Astrocyte (in vitro differentiated cells and primary cell): Measurements from ENCODE around the gene LDLRAD4. TPM values are rescaled to one million over a fixed set of nuclear protein-coding genes. Genes with fewer than 3 reads are reported as not detected.

Experiments
- DNase-seq: peaks from one replicate; pipeline ENCODE4 v3.0.0-alpha.2; 2010; ENCODE audit warnings: low read depth
- FAIRE-seq: peaks from 2 replicates; lab custom pipeline; 2011; peaks lifted over from hg19 to GRCh38; lab: Jason Lieb, UNC
- H2AFZ ChIP-seq: 2 replicates; pipeline ENCODE4 v1.6.0; 2012; ENCODE audit warnings: low read depth, low read length, inconsistent platforms
- H3K27ac ChIP-seq: 2 replicates; pipeline ENCODE4 v1.5.1; 2011; ENCODE audit warnings: low read depth, low read length, inconsistent platforms
- H3K27me3 ChIP-seq: 2 replicates; pipeline ENCODE4 v1.6.0; 2011; ENCODE audit warnings: low read length, inconsistent platforms; ENCODE audit not compliant: insufficient read depth
- H3K36me3 ChIP-seq: 2 replicates; pipeline ENCODE4 v1.5.1; 2011; ENCODE audit warnings: low read length, inconsistent platforms; ENCODE audit not compliant: insufficient read depth
- H3K4me1 ChIP-seq: 2 replicates; pipeline ENCODE4 v1.5.1; 2011; ENCODE audit warnings: low read length, inconsistent platforms; ENCODE audit not compliant: insufficient read depth
- H3K4me2 ChIP-seq: 2 replicates; pipeline ENCODE4 v1.6.0; 2012; ENCODE audit warnings: low read length, inconsistent platforms
- H3K4me3 ChIP-seq: 2 replicates; pipeline ENCODE4 v1.5.1; 2011; ENCODE audit warnings: low read depth, mild to moderate bottlenecking, low read length, inconsistent platforms; ENCODE audit not compliant: insufficient read depth
- H3K79me2 ChIP-seq: 2 replicates; pipeline ENCODE4 v1.6.0; 2012; ENCODE audit warnings: mild to moderate bottlenecking, low read length, inconsistent platforms; ENCODE audit not compliant: insufficient read depth
- H3K9ac ChIP-seq: 2 replicates; pipeline ENCODE4 v1.6.0; 2012; ENCODE audit warnings: mild to moderate bottlenecking, low read length, inconsistent platforms
- H3K9me3 ChIP-seq: 2 replicates; pipeline ENCODE4 v1.5.1; 2012; ENCODE audit warnings: low read depth, mild to moderate bottlenecking, low read length, inconsistent platforms; ENCODE audit not compliant: insufficient read depth
- H4K20me1 ChIP-seq: 2 replicates; pipeline ENCODE4 v1.6.0; 2012; ENCODE audit warnings: low read length, inconsistent platforms; ENCODE audit not compliant: insufficient read depth
- H3K27ac Mint-ChIP-seq: one replicate; pipeline ENCODE4 v1.8.0; 2021; ENCODE audit warnings: mild to moderate bottlenecking, mixed read lengths; ENCODE audit not compliant: unreplicated experiment
- H3K27me3 Mint-ChIP-seq: one replicate; pipeline ENCODE4 v1.8.0; 2021; ENCODE audit warnings: low read depth, mixed read lengths; ENCODE audit not compliant: unreplicated experiment
- H3K36me3 Mint-ChIP-seq: one replicate; pipeline ENCODE4 v1.8.0; 2021; ENCODE audit warnings: low read depth, mixed read lengths; ENCODE audit not compliant: unreplicated experiment
- H3K4me1 Mint-ChIP-seq: one replicate; pipeline ENCODE4 v1.8.0; 2021; ENCODE audit warnings: low read depth, mixed read lengths; ENCODE audit not compliant: unreplicated experiment
- H3K4me3 Mint-ChIP-seq: one replicate; pipeline ENCODE4 v1.8.0; 2021; ENCODE audit warnings: mild to moderate bottlenecking, moderate library complexity, mixed read lengths; ENCODE audit not compliant: unreplicated experiment
- H3K9me3 Mint-ChIP-seq: one replicate; pipeline ENCODE4 v1.8.0; 2021; ENCODE audit warnings: mild to moderate bottlenecking, mixed read lengths; ENCODE audit not compliant: unreplicated experiment
- CTCF ChIP-seq: IDR thresholded peaks from 2 replicates; pipeline ENCODE4 v1.5.1; 2011; ENCODE audit warnings: low read depth, mild to moderate bottlenecking, inconsistent platforms, low read length, moderate library complexity; ENCODE audit not compliant: insufficient read depth
- EZH2 ChIP-seq: IDR thresholded peaks from 2 replicates; pipeline ENCODE4 v1.6.1; 2012; ENCODE audit warnings: mild to moderate bottlenecking, low read length, inconsistent platforms; ENCODE audit not compliant: insufficient read depth
- total RNA-seq: library from RNA; stranded (reverse); gene quantifications from 2 replicates; pipeline ENCODE4 v1.2.1, GENCODE V29; 2021

LDLRAD4 gene
- total RNA-seq, 1 donor from 2014 or later: 26.0 TPM

- H3K4me3 ChIP-seq: no peak overlapping the region
- Mint-ChIP-seq H3K36me3 (peaks cover 7% of the 10 kb centered on the region), H3K4me1 (peaks cover 5% of the 10 kb centered on the region), H3K27ac (no peak overlapping the region), H3K27me3 (no peaks in the 10 kb centered on the region), H3K9me3 (peaks cover under 1% of the 10 kb centered on the region), H3K4me3 (no peak overlapping the region)
- no peak for TF ChIP-seq CTCF
- TF ChIP-seq EZH2: no peak
- DNase-seq: no peak
- H2AFZ ChIP-seq: no peak overlapping the region
- H3K27ac ChIP-seq: no peak overlapping the region
- no peaks in the 10 kb centered on the region for H3K79me2 ChIP-seq
- no peaks in the 10 kb centered on the region for H3K36me3 ChIP-seq
- H3K27me3 ChIP-seq: no peaks in the 10 kb centered on the region
- no peak overlapping the region for H3K9ac ChIP-seq
- peak overlapping the region; percentile 64 for H3K4me2 ChIP-seq
- no peaks in the 10 kb centered on the region for H4K20me1 ChIP-seq
- H3K4me1 ChIP-seq: peaks cover 9% of the 10 kb centered on the region
- no peak for FAIRE-seq
- H3K9me3 ChIP-seq: no peaks in the 10 kb centered on the region
Measured at GRCh38 chr18:13465476-13465875, 246.9 kb downstream of the LDLRAD4 start.

- DNase-seq: no peak
- no peaks in the 10 kb centered on the region for H3K9me3 ChIP-seq
- Mint-ChIP-seq H3K27ac (no peak overlapping the region), H3K9me3 (no peaks in the 10 kb centered on the region), H3K36me3 (peaks cover 14% of the 10 kb centered on the region), H3K4me1 (peaks cover 21% of the 10 kb centered on the region), H3K27me3 (peaks cover 2% of the 10 kb centered on the region), H3K4me3 (no peak overlapping the region)
- H3K27me3 ChIP-seq: no peaks in the 10 kb centered on the region
- no peak for FAIRE-seq
- no peaks in the 10 kb centered on the region for H4K20me1 ChIP-seq
- no peaks in the 10 kb centered on the region for H3K36me3 ChIP-seq
- no peaks in the 10 kb centered on the region for H3K79me2 ChIP-seq
- no peak overlapping the region for H3K27ac ChIP-seq
- H3K4me2 ChIP-seq: no peak overlapping the region
- no peak for TF ChIP-seq EZH2
- no peak overlapping the region for H3K4me3 ChIP-seq
- no peaks in the 10 kb centered on the region for H3K4me1 ChIP-seq
- no peak overlapping the region for H2AFZ ChIP-seq
- H3K9ac ChIP-seq: no peak overlapping the region
Measured at GRCh38 chr18:13470516-13471197, 252.1 kb downstream of the LDLRAD4 start.

GRCh38 chr18:13471198-13471845 is 252.8 kb downstream of the LDLRAD4 start:
- H3K4me3 ChIP-seq: no peak overlapping the region
- no peaks in the 10 kb centered on the region for H3K4me1 ChIP-seq
- H3K27ac Mint-ChIP-seq: peak overlapping the region; percentile 58
- H3K36me3 ChIP-seq: no peaks in the 10 kb centered on the region
- no peaks in the 10 kb centered on the region for H3K27me3 ChIP-seq
- DNase-seq (no peak), FAIRE-seq (no peak)
- peaks cover 24% of the 10 kb centered on the region for H3K4me1 Mint-ChIP-seq
- TF ChIP-seq EZH2 (no peak), CTCF (no peak)
- no peak overlapping the region for H2AFZ ChIP-seq
- no peaks in the 10 kb centered on the region for H3K79me2 ChIP-seq
- no peaks in the 10 kb centered on the region for H3K9me3 ChIP-seq
- no peak overlapping the region for H3K4me2 ChIP-seq
- peaks cover 17% of the 10 kb centered on the region for H3K36me3 Mint-ChIP-seq
- no peak overlapping the region for H3K9ac ChIP-seq
- no peaks in the 10 kb centered on the region for H4K20me1 ChIP-seq
- H3K27me3 Mint-ChIP-seq: peaks cover 2% of the 10 kb centered on the region
- H3K9me3 Mint-ChIP-seq: no peaks in the 10 kb centered on the region
- no peak overlapping the region for H3K4me3 Mint-ChIP-seq
- no peak overlapping the region for H3K27ac ChIP-seq
